Esophagus muscularis mucosa (tissue), 4 donors: Measurements from ENCODE around the gene ZNF547. TPM values are rescaled to one million over a fixed set of nuclear protein-coding genes. Genes with fewer than 3 reads are reported as not detected.

Source experiments
- DNase-seq: peaks from one replicate; pipeline ENCODE4 v3.0.0-alpha.2; 2017; ENCODE audit errors: extremely low spot score
- H3K27ac ChIP-seq, 4 donors: fragments of 200-600 bp; sonication (generic); replicated peaks in 1 of 4; 1 replicate in 3 of 4; 2 replicates in 1 of 4; pipeline ENCODE4 v1.5.1; 2016 to 2019; ENCODE audit warnings: mild to moderate bottlenecking in 1 of 4
- H3K27me3 ChIP-seq, 4 donors: fragments of 200-600 bp; sonication (generic); one replicate each; pipeline versions ENCODE4 v1.5.1 to v1.6.0; 2016 to 2019
- H3K36me3 ChIP-seq, 4 donors: fragments of 200-600 bp; sonication (generic); one replicate each; pipeline ENCODE4 v1.5.1; 2016 to 2019
- H3K4me1 ChIP-seq, 4 donors: fragments of 200-600 bp; sonication (generic); one replicate each; pipeline ENCODE4 v1.5.1; 2016 to 2019
- H3K4me3 ChIP-seq, 4 donors: fragments of 200-600 bp; sonication (generic); 1 replicate in 2 of 4; 2 replicates in 2 of 4; pipeline ENCODE4 v1.5.1; 2016 to 2019; ENCODE audit warnings: mild to moderate bottlenecking in 4 of 4, moderate library complexity in 1 of 4
- H3K9me3 ChIP-seq, 4 donors: fragments of 200-600 bp; sonication (generic); 1 replicate in 3 of 4; 2 replicates in 1 of 4; pipeline ENCODE4 v1.5.1; 2016 to 2019
- EP300 ChIP-seq: sonication (generic); formaldehyde crosslinking; IDR thresholded peaks from one replicate; pipeline ENCODE4 v1.6.1; 2017; ENCODE audit warnings: antibody characterized with exemption
- POLR2A ChIP-seq: fragments of 450-650 bp; IDR thresholded peaks from one replicate; pipeline ENCODE4 v1.6.1; 2017; ENCODE audit warnings: antibody characterized with exemption, moderate library complexity, mild to moderate bottlenecking, low read depth
- POLR2AphosphoS5 ChIP-seq, 2 donors: sonication (generic); formaldehyde crosslinking; IDR thresholded peaks; one replicate each; pipeline ENCODE4 v1.6.1; 2017; ENCODE audit warnings: antibody characterized with exemption in 2 of 2
- WGBS: methylation state at CpG from one replicate; pipeline ENCODE4 v1.1.5; 2018; 5-methylcytosine and 5-hydroxymethylcytosine counted together
- intact Hi-C: fragments of 100-400 bp; cut with DNase I; formaldehyde crosslinking; loops from one replicate; pipeline ENCODE4 v1.15.1; 2023
- total RNA-seq, 4 donors: library from RNA; depleted of rRNA; stranded (reverse); fragments of >200 nt; gene quantifications; one replicate each; pipeline versions ENCODE4 v1.1.0 to v1.2.1, GENCODE V29; 2016
- TF ChIP-seq, protein P1 (sequence below), 3 experiments: fragments of 200-600 bp in 2 of 3; fragments of 450-650 bp in 1 of 3; sonication (generic) in 2 of 3; IDR thresholded peaks; one replicate each; pipeline ENCODE4 v1.5.1; 2017 to 2019; ENCODE audit warnings: antibody characterized with exemption in 3 of 3, mild to moderate bottlenecking in 2 of 3, moderate library complexity in 1 of 3

ZNF547 gene
- total RNA-seq, 4 donors from 2014 or later, result 1.4 to 3.3 (median 2.8) TPM

DNA sequence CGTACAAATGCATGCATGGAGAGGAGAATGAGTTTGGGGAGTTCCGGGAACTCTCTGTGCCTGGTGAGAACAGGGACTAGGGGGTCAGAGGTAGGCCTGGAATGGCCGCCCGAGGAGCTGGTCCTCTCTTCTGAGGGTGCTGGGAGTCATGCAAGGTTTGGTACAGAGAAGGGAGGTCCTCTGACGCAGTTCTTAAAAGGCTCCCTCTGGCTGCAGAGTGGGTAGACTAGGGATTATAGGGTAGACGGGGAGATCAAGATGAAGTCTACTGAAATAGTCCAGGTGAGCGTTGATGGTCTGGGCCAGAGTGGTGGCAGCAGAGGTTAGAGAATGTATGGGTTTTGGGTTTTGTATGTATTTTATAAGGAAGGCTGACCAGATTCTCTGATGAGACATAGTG is 11.5 kb upstream of the ZNF547 start:
- H3K36me3 ChIP-seq, result peaks cover 39 to 41% (median 41%) of the 10 kb centered on the region in 4 donors
- peaks cover 0 to 38% (median 22%) of the 10 kb centered on the region in 4 donors for H3K9me3 ChIP-seq
- WGBS, result 23% methylated on average over 6 of the region's 7 CpGs
- peaks cover 11 to 29% (median 27%) of the 10 kb centered on the region in 4 donors for H3K4me1 ChIP-seq
- H3K27me3 ChIP-seq, result no peaks in the 10 kb centered on the region
- peak overlapping the region; percentile 83 to 89 (median 86) for H3K27ac ChIP-seq
- TF ChIP-seq POLR2AphosphoS5 (IDR thresholded peaks at IDR 0.05), result no peak
- TF ChIP-seq EP300, result no peak
- TF ChIP-seq, protein P1, sequence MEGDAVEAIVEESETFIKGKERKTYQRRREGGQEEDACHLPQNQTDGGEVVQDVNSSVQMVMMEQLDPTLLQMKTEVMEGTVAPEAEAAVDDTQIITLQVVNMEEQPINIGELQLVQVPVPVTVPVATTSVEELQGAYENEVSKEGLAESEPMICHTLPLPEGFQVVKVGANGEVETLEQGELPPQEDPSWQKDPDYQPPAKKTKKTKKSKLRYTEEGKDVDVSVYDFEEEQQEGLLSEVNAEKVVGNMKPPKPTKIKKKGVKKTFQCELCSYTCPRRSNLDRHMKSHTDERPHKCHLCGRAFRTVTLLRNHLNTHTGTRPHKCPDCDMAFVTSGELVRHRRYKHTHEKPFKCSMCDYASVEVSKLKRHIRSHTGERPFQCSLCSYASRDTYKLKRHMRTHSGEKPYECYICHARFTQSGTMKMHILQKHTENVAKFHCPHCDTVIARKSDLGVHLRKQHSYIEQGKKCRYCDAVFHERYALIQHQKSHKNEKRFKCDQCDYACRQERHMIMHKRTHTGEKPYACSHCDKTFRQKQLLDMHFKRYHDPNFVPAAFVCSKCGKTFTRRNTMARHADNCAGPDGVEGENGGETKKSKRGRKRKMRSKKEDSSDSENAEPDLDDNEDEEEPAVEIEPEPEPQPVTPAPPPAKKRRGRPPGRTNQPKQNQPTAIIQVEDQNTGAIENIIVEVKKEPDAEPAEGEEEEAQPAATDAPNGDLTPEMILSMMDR (IDR thresholded peaks at IDR 0.05), result no peak
- TF ChIP-seq POLR2A, result no peak
- DNase-seq, result no peak
- intact Hi-C loops, result loop anchor here (10.0 kb wide), 1 partner anchor 67 kb away; the partner anchor contains the start of gene ZNF460
- H3K4me3 ChIP-seq, result peak overlapping the region; percentile 84 to 96 (median 91)

DNA sequence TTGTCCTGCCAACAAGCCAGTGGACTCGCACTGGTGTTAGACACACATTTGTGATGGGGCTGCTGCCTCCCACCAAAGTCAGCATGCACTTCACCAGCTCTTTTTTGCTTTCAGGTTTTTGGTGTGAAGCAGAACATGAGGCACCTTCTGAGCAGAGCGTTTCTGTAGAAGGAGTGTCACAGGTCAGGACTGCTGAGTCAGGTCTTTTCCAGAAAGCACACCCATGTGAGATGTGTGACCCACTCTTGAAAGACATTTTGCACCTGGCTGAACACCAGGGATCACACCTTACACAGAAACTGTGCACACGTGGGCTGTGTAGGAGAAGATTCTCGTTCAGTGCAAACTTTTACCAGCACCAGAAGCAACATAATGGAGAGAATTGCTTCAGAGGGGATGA is 7.4 kb upstream of the ZNF547 start:
- no peak overlapping the region for H3K27ac ChIP-seq
- peaks cover 11 to 25% (median 23%) of the 10 kb centered on the region in 4 donors for H3K4me1 ChIP-seq
- WGBS, result 93% methylated on average over 4 of the region's 4 CpGs
- DNase-seq, result no peak
- H3K9me3 ChIP-seq, result peaks cover 0 to 74% (median 41%) of the 10 kb centered on the region in 4 donors
- peaks cover 46 to 73% (median 65%) of the 10 kb centered on the region in 4 donors for H3K36me3 ChIP-seq
- no peaks in the 10 kb centered on the region for H3K27me3 ChIP-seq
- TF ChIP-seq, protein P1 (IDR thresholded peaks at IDR 0.05), result no peak
- TF ChIP-seq POLR2A (no peak), POLR2AphosphoS5 (IDR thresholded peaks at IDR 0.05) (no peak), EP300 (no peak)
- no peak overlapping the region for H3K4me3 ChIP-seq
- intact Hi-C loops, result loop anchor here (10.0 kb wide), 1 partner anchor 71 kb away; the partner anchor contains the start of gene ZNF460

DNA sequence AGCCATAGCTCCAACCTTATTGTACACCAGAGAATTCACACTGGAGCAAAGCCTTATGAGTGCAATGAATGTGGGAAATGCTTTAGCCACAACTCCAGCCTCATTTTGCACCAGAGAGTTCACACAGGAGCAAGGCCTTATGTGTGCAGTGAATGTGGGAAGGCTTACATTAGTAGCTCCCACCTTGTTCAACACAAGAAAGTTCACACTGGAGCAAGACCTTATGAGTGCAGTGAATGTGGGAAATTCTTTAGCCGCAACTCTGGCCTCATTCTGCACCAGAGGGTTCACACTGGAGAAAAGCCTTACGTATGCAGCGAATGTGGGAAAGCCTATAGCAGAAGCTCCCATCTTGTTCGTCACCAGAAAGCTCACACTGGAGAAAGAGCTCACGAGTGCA is 5.9 kb upstream of the ZNF547 start:
- Histone ChIP-seq H3K9me3 (peaks cover 0 to 79% (median 41%) of the 10 kb centered on the region in 4 donors), H3K36me3 (peaks cover 46 to 73% (median 65%) of the 10 kb centered on the region in 4 donors), H3K4me1 (peaks cover 10 to 17% (median 13%) of the 10 kb centered on the region in 4 donors), H3K27me3 (no peaks in the 10 kb centered on the region), H3K4me3 (no peak overlapping the region), H3K27ac (no peak overlapping the region)
- intact Hi-C loops, result loop anchor here (10.0 kb wide), 1 partner anchor 73 kb away; the partner anchor contains the start of gene ZNF460
- DNase-seq, result no peak
- WGBS, result 91% methylated on average over 5 of the region's 5 CpGs
- TF ChIP-seq EP300 (no peak), POLR2A (no peak), POLR2AphosphoS5 (IDR thresholded peaks at IDR 0.05) (no peak)
- TF ChIP-seq, protein P1 (IDR thresholded peaks at IDR 0.05), result no peak

DNA sequence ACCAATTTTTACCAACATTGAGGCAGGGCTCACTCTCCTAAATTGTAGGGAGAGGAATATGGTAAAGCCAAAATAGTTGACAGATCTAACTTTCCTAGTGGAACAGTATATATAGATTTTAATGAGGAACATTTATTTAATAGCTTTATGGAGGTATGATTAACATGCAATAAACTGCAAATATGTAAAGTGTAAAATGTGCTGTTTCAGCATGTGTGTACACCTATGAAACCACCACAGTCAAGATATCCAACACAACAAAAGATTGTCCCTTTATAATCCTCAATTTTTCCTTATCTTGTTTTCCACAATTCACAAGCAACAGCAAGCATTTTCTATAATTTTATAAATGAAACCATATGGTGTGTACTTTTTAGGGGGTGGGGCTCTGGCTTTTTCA is 4.1 kb upstream of the ZNF547 start:
- intact Hi-C loops, result loop anchor here (10.0 kb wide), 1 partner anchor 74 kb away; the partner anchor contains the start of gene ZNF460
- H3K4me1 ChIP-seq, result peaks cover 10 to 15% (median 13%) of the 10 kb centered on the region in 4 donors
- peaks cover 32 to 57% (median 50%) of the 10 kb centered on the region in 4 donors for H3K36me3 ChIP-seq
- DNase-seq, result no peak
- peaks cover 0 to 69% (median 35%) of the 10 kb centered on the region in 4 donors for H3K9me3 ChIP-seq
- no peak overlapping the region for H3K4me3 ChIP-seq
- no peak overlapping the region for H3K27ac ChIP-seq
- H3K27me3 ChIP-seq, result no peaks in the 10 kb centered on the region
- TF ChIP-seq EP300, result no peak
- TF ChIP-seq, protein P1 (IDR thresholded peaks at IDR 0.05), result no peak
- TF ChIP-seq POLR2AphosphoS5 (IDR thresholded peaks at IDR 0.05), result no peak
- no peak for TF ChIP-seq POLR2A
